Uterus (tissue), 2 donors: Measurements from ENCODE around the gene WDFY1.

Experiments
- POLR2A ChIP-seq, 2 donors: fragments of 450-650 bp; IDR thresholded peaks; one replicate each; pipeline ENCODE4 v1.6.1; 2016; ENCODE audit warnings: antibody characterized with exemption in 2 of 2, mild to moderate bottlenecking in 1 of 2, moderate library complexity in 1 of 2
- TF ChIP-seq, protein P1 (sequence below), 4 experiments: fragments of 200-600 bp in 2 of 4; fragments of 450-650 bp in 2 of 4; sonication (generic) in 2 of 4; IDR thresholded peaks; one replicate each; pipeline ENCODE4 v1.5.1; 2016 to 2019; ENCODE audit warnings: antibody characterized with exemption in 4 of 4, mild to moderate bottlenecking in 2 of 4, moderate library complexity in 1 of 4

DNA sequence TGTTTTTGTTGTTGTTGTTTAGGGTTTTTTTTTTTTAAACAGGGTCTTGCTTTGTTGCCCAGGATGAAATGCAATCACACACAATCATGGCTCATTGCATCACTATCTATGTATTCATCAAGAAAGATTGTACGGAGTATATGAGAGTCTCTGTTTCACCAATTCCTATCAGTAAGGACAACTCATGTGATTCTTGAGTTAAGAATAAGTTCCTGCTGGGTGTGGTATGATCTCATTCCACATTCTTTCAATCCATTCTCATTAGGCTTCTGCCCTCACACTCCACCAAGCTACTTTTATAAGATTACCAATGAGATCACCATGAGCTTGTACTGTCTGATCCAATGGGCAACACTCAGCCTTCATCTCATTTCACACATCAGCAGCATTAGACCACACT, 98.6 kb downstream of the WDFY1 start:
- TF ChIP-seq, protein P1, sequence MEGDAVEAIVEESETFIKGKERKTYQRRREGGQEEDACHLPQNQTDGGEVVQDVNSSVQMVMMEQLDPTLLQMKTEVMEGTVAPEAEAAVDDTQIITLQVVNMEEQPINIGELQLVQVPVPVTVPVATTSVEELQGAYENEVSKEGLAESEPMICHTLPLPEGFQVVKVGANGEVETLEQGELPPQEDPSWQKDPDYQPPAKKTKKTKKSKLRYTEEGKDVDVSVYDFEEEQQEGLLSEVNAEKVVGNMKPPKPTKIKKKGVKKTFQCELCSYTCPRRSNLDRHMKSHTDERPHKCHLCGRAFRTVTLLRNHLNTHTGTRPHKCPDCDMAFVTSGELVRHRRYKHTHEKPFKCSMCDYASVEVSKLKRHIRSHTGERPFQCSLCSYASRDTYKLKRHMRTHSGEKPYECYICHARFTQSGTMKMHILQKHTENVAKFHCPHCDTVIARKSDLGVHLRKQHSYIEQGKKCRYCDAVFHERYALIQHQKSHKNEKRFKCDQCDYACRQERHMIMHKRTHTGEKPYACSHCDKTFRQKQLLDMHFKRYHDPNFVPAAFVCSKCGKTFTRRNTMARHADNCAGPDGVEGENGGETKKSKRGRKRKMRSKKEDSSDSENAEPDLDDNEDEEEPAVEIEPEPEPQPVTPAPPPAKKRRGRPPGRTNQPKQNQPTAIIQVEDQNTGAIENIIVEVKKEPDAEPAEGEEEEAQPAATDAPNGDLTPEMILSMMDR (IDR thresholded peaks at IDR 0.05): no peak
- TF ChIP-seq POLR2A (IDR thresholded peaks at IDR 0.05): no peak
